ENCODE measurements around the gene MEIS1.

MEIS1 gene

DNA sequence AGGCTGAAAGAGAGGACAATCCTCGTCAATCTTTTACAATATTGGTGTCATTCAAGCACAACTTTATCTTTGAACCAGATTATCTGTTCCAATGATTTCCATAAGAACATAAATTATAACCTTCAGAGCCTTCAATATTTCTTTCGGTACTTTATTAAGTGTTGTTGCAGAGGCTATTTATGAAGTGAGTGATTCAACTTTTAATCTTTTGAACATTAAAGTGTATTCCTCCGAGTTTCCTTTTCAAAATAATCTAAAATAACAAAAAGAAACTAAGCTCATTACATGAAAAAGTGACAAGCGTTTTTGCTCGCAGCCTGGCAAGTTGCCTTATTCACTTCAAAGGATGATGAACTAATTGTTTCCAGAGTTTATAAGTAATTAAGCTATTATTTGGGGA is 149.0 kb downstream of the MEIS1 start:
- no peak for DNase-seq

DNA sequence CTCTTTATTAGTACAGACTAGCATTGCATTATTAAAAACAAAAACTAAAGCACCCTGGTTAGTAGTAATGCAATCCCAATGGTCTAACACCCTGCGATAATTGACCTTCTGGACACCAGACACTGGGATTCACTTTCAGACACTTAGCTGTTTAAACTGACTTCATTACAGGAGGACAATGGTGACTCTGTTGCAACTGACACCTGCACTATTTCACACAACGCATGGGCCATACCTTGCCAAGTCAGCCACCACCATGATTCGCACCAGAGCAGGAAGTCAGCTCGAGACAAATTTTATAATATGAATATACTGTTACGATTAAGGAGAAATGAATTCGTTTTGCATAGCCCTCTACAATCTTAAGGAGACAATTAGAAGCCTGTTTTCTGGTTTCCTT is 150.7 kb downstream of the MEIS1 start:
- no peak for DNase-seq

DNA sequence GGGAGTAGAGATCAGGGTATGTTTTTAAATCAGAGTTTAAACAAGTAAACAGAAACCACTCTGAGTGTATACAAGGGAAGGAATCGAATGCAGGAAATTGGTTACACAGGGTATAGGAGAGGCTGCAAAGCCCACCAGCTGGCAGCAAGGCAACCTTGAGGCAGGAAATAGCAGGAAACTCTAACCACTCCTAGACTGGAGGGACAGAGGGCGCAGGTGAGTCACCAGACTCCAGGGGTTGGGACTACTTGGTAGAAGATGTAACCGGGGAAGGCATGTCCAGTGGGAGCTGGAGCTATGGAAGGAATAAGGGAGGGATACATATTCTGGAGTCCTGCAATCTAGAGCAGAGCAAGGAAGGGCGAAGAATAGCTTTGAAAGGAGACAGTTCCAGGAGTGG is 152.3 kb downstream of the MEIS1 start:
- DNase-seq = peak; percentile 28 to 67

DNA sequence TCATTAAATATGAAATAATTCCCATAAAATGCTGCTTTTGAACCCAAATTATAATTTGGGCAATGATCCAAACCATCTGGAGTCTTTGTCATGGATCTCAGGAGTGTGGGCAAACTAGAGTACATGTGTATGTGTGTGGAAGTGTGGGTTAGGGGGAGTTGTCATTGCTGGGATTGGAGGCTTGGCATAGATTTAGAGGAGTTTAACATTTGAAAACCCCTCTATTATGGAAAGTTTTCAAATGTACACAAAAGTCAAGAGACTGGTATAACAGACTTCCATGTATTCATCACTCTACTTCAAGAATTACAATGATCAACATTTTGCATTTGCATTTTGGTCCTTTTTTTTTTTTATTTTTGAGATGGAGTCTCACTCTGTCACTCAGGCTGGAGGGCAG is 159.1 kb downstream of the MEIS1 start:
- DNase-seq = no peak

GRCh38 chr2:66595556-66595955 is 160.6 kb downstream of the MEIS1 start:
- DNase-seq = no peak

DNA sequence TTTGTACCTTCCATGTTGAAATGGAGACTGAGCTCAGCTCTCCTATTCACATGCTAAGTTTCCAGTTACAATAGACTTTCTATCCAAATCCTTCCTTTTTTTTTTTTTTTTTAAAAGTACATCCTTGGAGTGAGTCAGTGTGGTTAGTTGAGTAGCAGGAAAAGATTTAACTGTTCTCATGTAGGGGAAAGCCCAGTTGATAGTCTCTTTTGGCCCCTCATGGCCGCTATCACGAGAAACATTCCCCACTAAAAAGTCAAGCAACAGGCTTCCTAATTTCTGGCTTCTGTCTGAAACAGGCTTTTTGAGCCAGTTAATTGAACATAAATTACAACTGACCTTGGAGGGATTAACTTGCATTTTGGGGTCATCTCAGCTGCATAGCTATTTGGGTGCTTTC is 161.3 kb downstream of the MEIS1 start:
- no peak for DNase-seq

- no peak for DNase-seq
Measured at GRCh38 chr2:66601624-66602023, 166.7 kb downstream of the MEIS1 start.

GRCh38 chr2:66602341-66602740 is 167.4 kb downstream of the MEIS1 start:
- DNase-seq = no peak

GRCh38 chr2:66604326-66604725 is 169.4 kb downstream of the MEIS1 start:
- no peak for DNase-seq

GRCh38 chr2:66604976-66605375 is 170.1 kb downstream of the MEIS1 start:
- DNase-seq = no peak

- no peak for DNase-seq
Measured at GRCh38 chr2:66607152-66607551, 172.2 kb downstream of the MEIS1 start.

Measured in NCI-H524 (cell line).